HG03280 (cell line): ENCODE results near the gene KARS1.

Experiments used
- ATAC-seq: cut with Tn5 transposase; IDR thresholded peaks from one replicate; pipeline ENCODE4 v1.9.1; 2021; ENCODE audit warnings: mild to moderate bottlenecking, moderate library complexity; ENCODE audit not compliant: unreplicated experiment

The KARS1 gene

DNA sequence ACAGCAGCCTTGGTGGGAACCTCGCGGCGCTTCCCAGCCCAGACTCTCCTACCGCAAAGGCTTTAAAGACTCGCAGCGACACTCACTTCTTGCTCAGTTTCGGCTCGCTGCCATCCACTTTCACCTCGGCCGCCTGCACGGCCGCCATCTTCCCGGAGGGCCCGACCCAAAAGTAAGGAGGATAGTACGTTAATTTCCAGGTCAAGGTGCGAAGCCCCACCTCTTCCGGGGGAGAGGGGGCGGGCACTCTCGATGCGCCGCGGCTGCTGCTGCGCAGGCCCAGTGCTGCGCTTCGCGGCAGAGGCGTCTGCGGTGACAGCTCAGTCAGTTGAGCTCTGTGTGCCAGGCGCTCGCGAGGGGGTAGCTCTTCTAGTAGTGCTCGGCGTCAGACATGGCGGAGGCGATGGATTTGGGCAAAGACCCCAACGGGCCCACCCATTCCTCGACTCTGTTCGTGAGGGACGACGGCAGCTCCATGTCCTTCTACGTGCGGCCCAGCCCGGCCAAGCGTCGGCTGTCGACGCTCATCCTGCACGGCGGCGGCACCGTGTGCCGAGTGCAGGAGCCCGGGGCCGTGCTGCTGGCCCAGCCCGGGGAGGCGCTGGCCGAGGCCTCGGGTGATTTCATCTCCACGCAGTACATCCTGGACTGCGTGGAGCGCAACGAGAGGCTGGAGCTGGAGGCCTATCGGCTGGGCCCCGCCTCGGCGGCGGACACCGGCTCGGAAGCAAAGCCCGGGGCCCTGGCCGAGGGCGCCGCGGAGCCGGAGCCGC lies at the start of gene KARS1, which contains the start of gene TERF2IP:
TSS of gene KARS1 (minus strand) at position 174 of the 773 bp plus-strand sequence. CDS start at position 148, 26 bp downstream.
TSS of gene TERF2IP (plus strand) at position 282 of the 773 bp plus-strand sequence. CDS start at position 392, 110 bp downstream.
- ATAC-seq: peak; percentile 84

GRCh38 chr16:75695708-75696107 lies 48.2 kb upstream of the KARS1 start:
- ATAC-seq: no peak

DNA sequence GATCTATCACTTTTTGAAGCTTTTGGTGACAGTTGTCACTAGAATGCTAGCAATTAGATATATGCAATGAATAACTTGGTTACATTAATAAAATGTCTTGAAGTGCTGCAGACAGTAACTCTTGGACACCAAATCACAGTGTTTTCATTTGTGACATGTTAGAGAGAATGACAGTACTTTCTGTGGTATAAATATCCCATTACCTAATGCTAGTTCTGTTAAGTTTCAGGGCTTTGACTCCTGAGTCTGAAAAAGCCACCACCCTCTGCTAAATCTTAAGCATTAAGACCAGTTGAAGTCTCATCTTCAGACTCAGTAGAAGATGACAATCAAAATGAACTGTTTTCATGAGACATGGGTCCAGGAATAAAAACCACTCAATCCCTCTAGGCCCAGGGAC lies 39.9 kb upstream of the KARS1 start:
- no peak for ATAC-seq

DNA sequence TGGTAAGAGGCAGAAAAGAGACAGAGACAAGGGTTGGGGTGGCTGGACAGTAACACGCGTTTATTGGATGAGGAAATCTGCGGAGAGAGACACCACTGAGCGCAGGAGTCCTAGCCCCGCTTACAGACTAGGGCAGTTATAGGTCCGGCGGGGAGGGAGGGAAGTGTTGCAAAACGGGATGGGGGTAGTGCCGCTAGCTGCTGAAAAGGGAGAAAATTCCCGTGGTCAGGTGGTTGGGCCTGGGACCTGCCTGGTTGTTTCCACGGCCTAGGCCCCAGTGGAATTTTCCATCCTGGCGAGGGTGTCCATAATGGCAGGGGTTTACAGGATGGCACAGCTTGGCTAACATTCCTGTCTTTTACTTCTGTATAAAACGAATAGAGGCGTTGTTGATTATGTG lies 34.8 kb upstream of the KARS1 start:
- ATAC-seq: no peak

GRCh38 chr16:75679366-75679765 lies 31.9 kb upstream of the KARS1 start:
- ATAC-seq: no peak

DNA sequence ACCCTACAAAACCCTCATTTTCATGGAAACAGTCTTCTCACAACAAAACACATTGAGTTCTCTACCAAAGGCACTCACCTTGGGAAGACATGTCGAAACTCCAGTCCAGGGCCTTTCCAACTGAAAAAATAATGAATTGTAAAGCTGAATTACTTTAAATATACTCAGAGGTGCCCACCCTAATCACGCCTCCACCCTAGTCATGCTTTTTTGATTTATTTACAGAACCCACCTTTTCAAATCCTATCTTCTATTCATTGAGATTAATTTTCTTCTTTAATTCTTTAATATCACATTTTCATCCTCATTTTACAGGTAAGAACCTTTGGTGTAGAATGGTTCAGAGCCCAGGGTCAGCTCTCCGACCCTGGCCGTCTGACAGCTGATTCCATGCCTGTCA lies 29.4 kb upstream of the KARS1 start, which contains the start of gene CPHXL2:
TSS of gene CPHXL2 (minus strand) at position 101 of the 400 bp plus-strand sequence. CDS start at position 91, 10 bp downstream.
- ATAC-seq: no peak

DNA sequence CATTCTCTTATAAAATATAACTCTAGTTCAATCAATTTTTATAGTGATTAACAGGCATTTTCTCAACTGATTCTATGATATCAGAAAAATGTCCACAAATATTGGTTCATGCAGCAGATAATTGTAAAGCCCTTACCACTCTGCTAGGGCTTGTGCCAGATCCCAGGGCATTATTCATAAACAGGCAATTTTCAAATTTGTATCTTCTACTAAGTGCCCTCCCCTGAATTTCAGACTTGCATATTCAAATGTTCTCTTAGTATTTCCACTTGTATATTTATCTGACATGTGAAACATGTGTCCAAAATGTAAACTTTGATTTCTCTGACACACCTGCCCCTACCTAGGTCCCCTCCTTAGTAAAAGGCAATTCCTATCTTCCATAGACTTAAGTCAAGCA lies 20.0 kb upstream of the KARS1 start:
- no peak for ATAC-seq

GRCh38 chr16:75660726-75661302 lies 13.3 kb upstream of the KARS1 start:
- no peak for ATAC-seq

GRCh38 chr16:75660321-75660720 lies 12.9 kb upstream of the KARS1 start:
- no peak for ATAC-seq

- ATAC-seq: no peak
Observed at GRCh38 chr16:75658175-75658574, 10.7 kb upstream of the KARS1 start.

GRCh38 chr16:75653922-75654321 lies 6.5 kb upstream of the KARS1 start:
- ATAC-seq: no peak

- peak; percentile 35 for ATAC-seq
Observed at GRCh38 chr16:75648265-75649076, 1.0 kb upstream of the KARS1 start.

GRCh38 chr16:75647112-75647491 lies 363 bp downstream of the KARS1 start:
- peak; percentile 1 for ATAC-seq

GRCh38 chr16:75644240-75645012 lies 3.0 kb downstream of the KARS1 start:
- ATAC-seq: no peak

DNA sequence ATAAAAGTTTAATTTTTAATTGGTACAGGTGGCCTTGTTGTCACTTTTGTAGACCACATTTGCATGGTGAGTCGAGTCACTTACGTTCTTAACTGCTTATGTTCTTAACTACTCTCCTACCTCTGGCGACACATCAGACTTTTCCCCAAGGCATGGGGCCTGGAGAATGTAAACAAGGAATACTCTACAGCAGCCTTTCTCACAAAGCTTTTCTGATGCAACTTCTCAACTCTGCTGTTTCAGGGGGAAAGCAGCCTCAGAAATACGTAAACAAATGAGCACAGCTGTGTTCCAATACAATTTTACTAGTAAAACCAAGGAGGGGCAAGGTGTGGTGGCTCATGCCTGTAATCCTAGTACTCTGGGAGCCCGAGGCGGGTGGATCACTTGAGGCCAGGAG lies 6.9 kb downstream of the KARS1 start:
- ATAC-seq: no peak

- ATAC-seq: no peak
Observed at GRCh38 chr16:75635036-75635435, 12.4 kb downstream of the KARS1 start.

DNA sequence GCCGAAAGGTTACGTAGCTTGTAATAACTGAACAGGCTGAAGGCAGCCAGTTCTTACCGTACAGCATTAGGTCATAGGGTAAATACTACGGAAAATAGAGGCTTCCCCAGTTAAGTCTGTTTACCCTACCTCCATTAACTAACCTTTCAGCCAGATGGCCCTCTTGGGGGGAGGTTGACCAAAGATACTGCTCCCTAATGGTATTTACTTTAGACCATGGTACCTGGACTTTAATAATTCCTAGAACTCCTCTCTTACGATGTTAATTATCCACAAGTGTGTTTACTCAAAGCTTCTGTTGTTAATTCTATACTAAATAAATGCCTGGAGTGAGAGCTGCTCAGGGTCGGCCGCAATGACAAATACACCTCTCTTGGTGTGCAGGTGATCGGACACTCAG lies 14.6 kb downstream of the KARS1 start:
- ATAC-seq: no peak

DNA sequence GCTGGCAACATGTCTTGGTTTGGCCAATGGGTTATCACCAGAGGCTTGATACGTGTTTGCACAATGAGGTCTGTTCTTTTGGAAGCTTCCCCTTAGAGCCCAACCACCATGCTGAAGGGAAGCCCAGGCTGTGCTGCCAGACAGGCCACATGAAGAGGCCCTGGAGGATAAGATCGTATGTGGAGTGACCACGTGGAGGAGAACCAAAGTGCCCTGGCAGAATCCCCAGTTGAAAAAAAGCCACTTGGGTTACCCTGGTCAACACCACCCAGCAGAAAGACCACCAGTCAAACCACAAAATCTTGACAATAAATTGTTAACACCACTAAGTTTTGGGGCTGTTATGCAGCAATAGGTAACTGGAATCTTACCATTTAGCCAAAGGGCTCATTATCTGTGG lies 17.4 kb downstream of the KARS1 start:
- no peak for ATAC-seq

GRCh38 chr16:75629132-75629531 lies 18.3 kb downstream of the KARS1 start:
- ATAC-seq: no peak

- no peak for ATAC-seq
Observed at GRCh38 chr16:75628351-75628750, 19.1 kb downstream of the KARS1 start.

DNA sequence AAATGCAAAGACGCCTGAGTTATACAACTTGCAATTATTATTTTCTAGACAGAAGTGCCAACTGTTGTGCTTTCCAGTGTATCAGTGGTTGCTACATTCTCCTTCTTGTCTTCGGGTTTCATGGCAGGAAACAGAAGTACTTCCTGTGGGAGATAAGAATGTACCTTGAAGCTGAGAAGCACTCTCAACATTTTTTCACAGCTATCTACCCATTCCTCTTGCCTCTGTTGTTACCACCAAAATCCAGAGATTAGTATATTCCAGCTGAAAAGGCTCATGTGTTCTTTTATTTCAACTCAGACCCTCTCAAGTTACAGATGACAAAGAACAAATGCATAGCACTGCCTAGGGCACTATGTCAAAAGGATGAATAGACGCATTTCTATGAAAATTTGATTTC lies 19.6 kb downstream of the KARS1 start:
- no peak for ATAC-seq
